Germinal center (tissue), 1 donor: ENCODE data around the gene ZNF181.

Source experiments
- DNase-seq: peaks from one replicate; pipeline ENCODE4 v3.0.0; 2012; ENCODE audit warnings: mixed read lengths, low spot score

ZNF181 gene

GRCh38 chr19:34759218-34759917 lies 25.3 kb downstream of the ZNF181 start:
- DNase-seq = no peak

GRCh38 chr19:34766386-34766785 lies 32.3 kb downstream of the ZNF181 start:
- DNase-seq = no peak

GRCh38 chr19:34767951-34768350 lies 33.9 kb downstream of the ZNF181 start:
- DNase-seq = no peak

GRCh38 chr19:34772697-34773554 lies 38.9 kb downstream of the ZNF181 start, which contains the start of gene ZNF599:
Gene ZNF599 (minus strand): TSS chr19:34773215. CDS start chr19:34772841, 374 bp downstream.
- DNase-seq = peak; percentile 87

GRCh38 chr19:34773555-34773864 lies 39.5 kb downstream of the ZNF181 start:
- DNase-seq = no peak

- DNase-seq = no peak
Observed at GRCh38 chr19:34774857-34775256, 40.8 kb downstream of the ZNF181 start.

GRCh38 chr19:34778342-34778741 lies 44.3 kb downstream of the ZNF181 start:
- DNase-seq = no peak

GRCh38 chr19:34779652-34780051 lies 45.6 kb downstream of the ZNF181 start:
- no peak for DNase-seq

- DNase-seq = no peak
Observed at GRCh38 chr19:34786236-34786635, 52.2 kb downstream of the ZNF181 start.

GRCh38 chr19:34787059-34787824 lies 53.2 kb downstream of the ZNF181 start:
- no peak for DNase-seq

- no peak for DNase-seq
Observed at GRCh38 chr19:34788074-34788473, 54.0 kb downstream of the ZNF181 start.

GRCh38 chr19:34793565-34793964 lies 59.5 kb downstream of the ZNF181 start:
- no peak for DNase-seq

GRCh38 chr19:34794066-34794960 lies 60.3 kb downstream of the ZNF181 start:
- no peak for DNase-seq
